GM23338 (cell line): ENCODE measurements around the gene PDLIM5. TPM values are rescaled to one million over a fixed set of nuclear protein-coding genes. Genes with fewer than 3 reads are reported as not detected.

Source experiments
- ATAC-seq: fragments of 200-7000 bp; cut with Tn5 transposase; 3 replicates; pipeline ENCODE4 v1.9.1; 2020
- DNase-seq: peaks from one replicate; pipeline ENCODE4 v3.0.0-alpha.2; 2015; ENCODE audit warnings: low spot score
- H2AFZ ChIP-seq: fragments of 200-600 bp; sonication (generic); 2 replicates; pipeline ENCODE4 v1.8.0; 2016; ENCODE audit warnings: antibody characterized with exemption, mild to moderate bottlenecking, moderate library complexity
- H3F3A ChIP-seq: fragments of 200-600 bp; sonication (generic); replicated peaks from 2 replicates; pipeline ENCODE4 v1.8.0; 2017; ENCODE audit warnings: antibody characterized with exemption, mixed run types, low read depth
- H3K27ac ChIP-seq: fragments of 200-600 bp; sonication (generic); 2 replicates; pipeline ENCODE4 v1.6.1; 2016; ENCODE audit warnings: low read depth
- H3K27me3 ChIP-seq: fragments of 200-600 bp; sonication (generic); 2 replicates; pipeline ENCODE4 v1.8.0; 2016; ENCODE audit warnings: mild to moderate bottlenecking, mixed run types, moderate library complexity; ENCODE audit not compliant: insufficient read depth
- H3K36me3 ChIP-seq: fragments of 200-600 bp; sonication (generic); 2 replicates; pipeline ENCODE4 v1.8.0; 2016; ENCODE audit warnings: mild to moderate bottlenecking; ENCODE audit not compliant: insufficient read depth
- H3K4me1 ChIP-seq: fragments of 200-600 bp; sonication (generic); 2 replicates; pipeline ENCODE4 v1.8.0; 2016; ENCODE audit warnings: mild to moderate bottlenecking, moderate library complexity; ENCODE audit not compliant: insufficient read depth
- H3K4me2 ChIP-seq: fragments of 200-600 bp; sonication (generic); 2 replicates; pipeline ENCODE4 v1.7.1; 2017; ENCODE audit warnings: mixed run types
- H3K4me3 ChIP-seq: fragments of 200-600 bp; sonication (generic); 2 replicates; pipeline ENCODE4 v1.6.1; 2016; ENCODE audit warnings: mixed run types
- H3K79me2 ChIP-seq: fragments of 200-600 bp; sonication (generic); replicated peaks from 2 replicates; pipeline ENCODE4 v1.8.0; 2017; ENCODE audit warnings: mild to moderate bottlenecking; ENCODE audit not compliant: insufficient read depth
- H3K9me2 ChIP-seq: fragments of 200-600 bp; sonication (generic); 2 replicates; pipeline ENCODE4 v1.8.0; 2017; ENCODE audit not compliant: insufficient read depth
- H4K20me1 ChIP-seq: fragments of 200-600 bp; sonication (generic); replicated peaks from 2 replicates; pipeline ENCODE4 v1.8.0; 2017; ENCODE audit warnings: mild to moderate bottlenecking; ENCODE audit not compliant: insufficient read depth
- H3K27ac Mint-ChIP-seq: 2 replicates; pipeline ENCODE4 v1.8.0; 2020; ENCODE audit warnings: inconsistent platforms, mild to moderate bottlenecking, moderate library complexity, mixed read lengths
- H3K27me3 Mint-ChIP-seq: 3 replicates; pipeline ENCODE4 v1.8.0; 2022; ENCODE audit warnings: low read depth, mild to moderate bottlenecking, moderate library complexity, mixed read lengths, inconsistent platforms; ENCODE audit not compliant: insufficient read depth, poor library complexity
- H3K36me3 Mint-ChIP-seq: 3 replicates; pipeline ENCODE4 v1.8.0; 2021; ENCODE audit warnings: low read depth, mild to moderate bottlenecking, inconsistent platforms, moderate library complexity, mixed read lengths
- H3K4me1 Mint-ChIP-seq: 3 replicates; pipeline ENCODE4 v1.8.0; 2020; ENCODE audit warnings: mild to moderate bottlenecking, inconsistent platforms, mixed read lengths
- H3K4me3 Mint-ChIP-seq: 3 replicates; pipeline ENCODE4 v1.8.0; 2021; ENCODE audit warnings: moderate library complexity, mild to moderate bottlenecking, inconsistent platforms, mixed read lengths
- H3K9me3 Mint-ChIP-seq: 3 replicates; pipeline ENCODE4 v1.8.0; 2020; ENCODE audit warnings: moderate library complexity, mild to moderate bottlenecking, inconsistent platforms, mixed read lengths
- CREB1 ChIP-seq: fragments of 250-450 bp; sonication (Bioruptor Pico); IDR thresholded peaks from 2 replicates; pipeline ENCODE4 v1.5.0; 2020; ENCODE audit warnings: low read depth, mild to moderate bottlenecking, moderate library complexity
- CTCF ChIP-seq, 2 experiments: fragments of 200-600 bp in 1 of 2; sonication (generic) in 1 of 2; conservative IDR thresholded peaks; 2 replicates each; pipeline versions ENCODE4 v1.5.1 to v1.6.1; 2016 to 2017; ENCODE audit warnings: antibody characterized with exemption in 2 of 2, low read depth in 2 of 2, mild to moderate bottlenecking in 2 of 2, moderate library complexity in 1 of 2
- ETS1 ChIP-seq: IDR thresholded peaks from 2 replicates; pipeline ENCODE4 v1.6.1; 2016; ENCODE audit warnings: antibody characterized with exemption
- EZH2 ChIP-seq: fragments of 200-600 bp; sonication (generic); IDR thresholded peaks from one replicate; pipeline ENCODE4 v1.8.0; 2017; ENCODE audit warnings: antibody characterized with exemption, mild to moderate bottlenecking, low read depth; ENCODE audit not compliant: unreplicated experiment
- EZH2phosphoT487 ChIP-seq: fragments of 200-600 bp; sonication (generic); IDR thresholded peaks from one replicate; pipeline ENCODE4 v1.8.1; 2018; ENCODE audit warnings: antibody characterized with exemption; ENCODE audit not compliant: unreplicated experiment
- JUNB ChIP-seq: IDR thresholded peaks from one replicate; pipeline ENCODE4 v1.6.1; 2016; ENCODE audit warnings: antibody characterized with exemption; ENCODE audit not compliant: unreplicated experiment
- NANOG ChIP-seq: IDR thresholded peaks from 2 replicates; pipeline ENCODE4 v1.6.1; 2016; ENCODE audit warnings: antibody characterized with exemption, borderline replicate concordance
- POLR2AphosphoS5 ChIP-seq: IDR thresholded peaks from 2 replicates; pipeline ENCODE4 v1.6.1; 2016; ENCODE audit warnings: antibody characterized with exemption, low read depth
- STAT1 ChIP-seq: IDR thresholded peaks from one replicate; pipeline ENCODE4 v1.6.1; 2016; ENCODE audit warnings: antibody characterized with exemption; ENCODE audit not compliant: unreplicated experiment
- ZNF114 ChIP-seq: fragments of 250-450 bp; sonication (Bioruptor Pico); IDR thresholded peaks from 2 replicates; pipeline ENCODE4 v1.5.0; 2020; ENCODE audit warnings: mild to moderate bottlenecking, moderate library complexity
- ZNF331 ChIP-seq: fragments of 250-450 bp; sonication (Bioruptor Pico); IDR thresholded peaks from 2 replicates; pipeline ENCODE4 v1.5.0; 2020; ENCODE audit warnings: low read depth, mild to moderate bottlenecking, moderate library complexity
- polyA plus RNA-seq: library from polyadenylated mRNA; unstranded; fragments of >200 nt; fragmentation: Nextera tagmentation; extraction: Ambion mirVana; gene quantifications from 2 replicates; pipeline ENCODE4 v1.2.1, GENCODE V29; 2016
- total RNA-seq: library from RNA; depleted of rRNA; stranded (reverse); fragments of >200 nt; shearing (Covaris generic); gene quantifications from 2 replicates; pipeline ENCODE4 v1.2.3, GENCODE V29; 2014
- TF ChIP-seq, protein P1 (sequence below): fragments of 250-450 bp; sonication (Bioruptor Pico); IDR thresholded peaks from 2 replicates; pipeline ENCODE4 v1.5.0; 2020; ENCODE audit warnings: mild to moderate bottlenecking, moderate library complexity
- TF ChIP-seq, protein P2 (sequence below): IDR thresholded peaks from one replicate; pipeline ENCODE4 v1.6.1; 2018; ENCODE audit warnings: antibody characterized with exemption; ENCODE audit not compliant: unreplicated experiment

The PDLIM5 gene
- total and polyA plus RNA-seq, 2 experiments from 2014 or later = 45.2 to 53.0 TPM

- Mint-ChIP-seq H3K27me3 (no peaks in the 10 kb centered on the region), H3K9me3 (no peaks in the 10 kb centered on the region), H3K36me3 (no peaks in the 10 kb centered on the region), H3K4me1 (peaks cover 23% of the 10 kb centered on the region; the same call in 2 of the 3 replicates), H3K4me3 (no peak overlapping the region), H3K27ac (no peak overlapping the region)
- no peaks in the 10 kb centered on the region for H4K20me1 ChIP-seq
- H3K4me2 ChIP-seq = no peak overlapping the region
- H3K79me2 ChIP-seq = no peaks in the 10 kb centered on the region
- DNase-seq (no peak), ATAC-seq (no peak)
- H3K36me3 ChIP-seq = no peaks in the 10 kb centered on the region
- peaks cover 18% of the 10 kb centered on the region for H3K4me1 ChIP-seq
- no peak overlapping the region for H3K27ac ChIP-seq
- H3K4me3 ChIP-seq = no peak overlapping the region
- H2AFZ ChIP-seq = no peak overlapping the region
- H3K27me3 ChIP-seq = no peaks in the 10 kb centered on the region
- H3F3A ChIP-seq = no peaks in the 10 kb centered on the region
- TF ChIP-seq ETS1 = no peak
- no peak for TF ChIP-seq NANOG
- TF ChIP-seq, protein P1, sequence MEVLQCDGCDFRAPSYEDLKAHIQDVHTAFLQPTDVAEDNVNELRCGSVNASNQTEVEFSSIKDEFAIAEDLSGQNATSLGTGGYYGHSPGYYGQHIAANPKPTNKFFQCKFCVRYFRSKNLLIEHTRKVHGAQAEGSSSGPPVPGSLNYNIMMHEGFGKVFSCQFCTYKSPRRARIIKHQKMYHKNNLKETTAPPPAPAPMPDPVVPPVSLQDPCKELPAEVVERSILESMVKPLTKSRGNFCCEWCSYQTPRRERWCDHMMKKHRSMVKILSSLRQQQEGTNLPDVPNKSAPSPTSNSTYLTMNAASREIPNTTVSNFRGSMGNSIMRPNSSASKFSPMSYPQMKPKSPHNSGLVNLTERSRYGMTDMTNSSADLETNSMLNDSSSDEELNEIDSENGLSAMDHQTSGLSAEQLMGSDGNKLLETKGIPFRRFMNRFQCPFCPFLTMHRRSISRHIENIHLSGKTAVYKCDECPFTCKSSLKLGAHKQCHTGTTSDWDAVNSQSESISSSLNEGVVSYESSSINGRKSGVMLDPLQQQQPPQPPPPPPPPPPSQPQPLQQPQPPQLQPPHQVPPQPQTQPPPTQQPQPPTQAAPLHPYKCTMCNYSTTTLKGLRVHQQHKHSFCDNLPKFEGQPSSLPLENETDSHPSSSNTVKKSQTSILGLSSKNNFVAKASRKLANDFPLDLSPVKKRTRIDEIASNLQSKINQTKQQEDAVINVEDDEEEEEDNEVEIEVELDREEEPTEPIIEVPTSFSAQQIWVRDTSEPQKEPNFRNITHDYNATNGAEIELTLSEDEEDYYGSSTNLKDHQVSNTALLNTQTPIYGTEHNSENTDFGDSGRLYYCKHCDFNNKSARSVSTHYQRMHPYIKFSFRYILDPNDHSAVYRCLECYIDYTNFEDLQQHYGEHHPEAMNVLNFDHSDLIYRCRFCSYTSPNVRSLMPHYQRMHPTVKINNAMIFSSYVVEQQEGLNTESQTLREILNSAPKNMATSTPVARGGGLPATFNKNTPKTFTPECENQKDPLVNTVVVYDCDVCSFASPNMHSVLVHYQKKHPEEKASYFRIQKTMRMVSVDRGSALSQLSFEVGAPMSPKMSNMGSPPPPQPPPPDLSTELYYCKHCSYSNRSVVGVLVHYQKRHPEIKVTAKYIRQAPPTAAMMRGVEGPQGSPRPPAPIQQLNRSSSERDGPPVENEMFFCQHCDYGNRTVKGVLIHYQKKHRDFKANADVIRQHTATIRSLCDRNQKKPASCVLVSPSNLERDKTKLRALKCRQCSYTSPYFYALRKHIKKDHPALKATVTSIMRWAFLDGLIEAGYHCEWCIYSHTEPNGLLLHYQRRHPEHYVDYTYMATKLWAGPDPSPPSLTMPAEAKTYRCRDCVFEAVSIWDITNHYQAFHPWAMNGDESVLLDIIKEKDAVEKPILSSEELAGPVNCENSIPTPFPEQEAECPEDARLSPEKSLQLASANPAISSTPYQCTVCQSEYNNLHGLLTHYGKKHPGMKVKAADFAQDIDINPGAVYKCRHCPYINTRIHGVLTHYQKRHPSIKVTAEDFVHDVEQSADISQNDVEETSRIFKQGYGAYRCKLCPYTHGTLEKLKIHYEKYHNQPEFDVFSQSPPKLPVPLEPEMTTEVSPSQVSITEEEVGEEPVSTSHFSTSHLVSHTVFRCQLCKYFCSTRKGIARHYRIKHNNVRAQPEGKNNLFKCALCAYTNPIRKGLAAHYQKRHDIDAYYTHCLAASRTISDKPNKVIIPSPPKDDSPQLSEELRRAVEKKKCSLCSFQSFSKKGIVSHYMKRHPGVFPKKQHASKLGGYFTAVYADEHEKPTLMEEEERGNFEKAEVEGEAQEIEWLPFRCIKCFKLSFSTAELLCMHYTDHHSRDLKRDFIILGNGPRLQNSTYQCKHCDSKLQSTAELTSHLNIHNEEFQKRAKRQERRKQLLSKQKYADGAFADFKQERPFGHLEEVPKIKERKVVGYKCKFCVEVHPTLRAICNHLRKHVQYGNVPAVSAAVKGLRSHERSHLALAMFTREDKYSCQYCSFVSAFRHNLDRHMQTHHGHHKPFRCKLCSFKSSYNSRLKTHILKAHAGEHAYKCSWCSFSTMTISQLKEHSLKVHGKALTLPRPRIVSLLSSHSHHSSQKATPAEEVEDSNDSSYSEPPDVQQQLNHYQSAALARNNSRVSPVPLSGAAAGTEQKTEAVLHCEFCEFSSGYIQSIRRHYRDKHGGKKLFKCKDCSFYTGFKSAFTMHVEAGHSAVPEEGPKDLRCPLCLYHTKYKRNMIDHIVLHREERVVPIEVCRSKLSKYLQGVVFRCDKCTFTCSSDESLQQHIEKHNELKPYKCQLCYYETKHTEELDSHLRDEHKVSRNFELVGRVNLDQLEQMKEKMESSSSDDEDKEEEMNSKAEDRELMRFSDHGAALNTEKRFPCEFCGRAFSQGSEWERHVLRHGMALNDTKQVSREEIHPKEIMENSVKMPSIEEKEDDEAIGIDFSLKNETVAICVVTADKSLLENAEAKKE (CRISPR knock-in tag) = no peak
- TF ChIP-seq EZH2phosphoT487 = no peak
- no peak for TF ChIP-seq ZNF331 (CRISPR knock-in tag)
- TF ChIP-seq CREB1 (CRISPR knock-in tag) = no peak
- TF ChIP-seq EZH2 = no peak
- TF ChIP-seq STAT1 = no peak
- no peak for TF ChIP-seq ZNF114 (CRISPR knock-in tag)
- TF ChIP-seq JUNB = no peak
- TF ChIP-seq, protein P2, sequence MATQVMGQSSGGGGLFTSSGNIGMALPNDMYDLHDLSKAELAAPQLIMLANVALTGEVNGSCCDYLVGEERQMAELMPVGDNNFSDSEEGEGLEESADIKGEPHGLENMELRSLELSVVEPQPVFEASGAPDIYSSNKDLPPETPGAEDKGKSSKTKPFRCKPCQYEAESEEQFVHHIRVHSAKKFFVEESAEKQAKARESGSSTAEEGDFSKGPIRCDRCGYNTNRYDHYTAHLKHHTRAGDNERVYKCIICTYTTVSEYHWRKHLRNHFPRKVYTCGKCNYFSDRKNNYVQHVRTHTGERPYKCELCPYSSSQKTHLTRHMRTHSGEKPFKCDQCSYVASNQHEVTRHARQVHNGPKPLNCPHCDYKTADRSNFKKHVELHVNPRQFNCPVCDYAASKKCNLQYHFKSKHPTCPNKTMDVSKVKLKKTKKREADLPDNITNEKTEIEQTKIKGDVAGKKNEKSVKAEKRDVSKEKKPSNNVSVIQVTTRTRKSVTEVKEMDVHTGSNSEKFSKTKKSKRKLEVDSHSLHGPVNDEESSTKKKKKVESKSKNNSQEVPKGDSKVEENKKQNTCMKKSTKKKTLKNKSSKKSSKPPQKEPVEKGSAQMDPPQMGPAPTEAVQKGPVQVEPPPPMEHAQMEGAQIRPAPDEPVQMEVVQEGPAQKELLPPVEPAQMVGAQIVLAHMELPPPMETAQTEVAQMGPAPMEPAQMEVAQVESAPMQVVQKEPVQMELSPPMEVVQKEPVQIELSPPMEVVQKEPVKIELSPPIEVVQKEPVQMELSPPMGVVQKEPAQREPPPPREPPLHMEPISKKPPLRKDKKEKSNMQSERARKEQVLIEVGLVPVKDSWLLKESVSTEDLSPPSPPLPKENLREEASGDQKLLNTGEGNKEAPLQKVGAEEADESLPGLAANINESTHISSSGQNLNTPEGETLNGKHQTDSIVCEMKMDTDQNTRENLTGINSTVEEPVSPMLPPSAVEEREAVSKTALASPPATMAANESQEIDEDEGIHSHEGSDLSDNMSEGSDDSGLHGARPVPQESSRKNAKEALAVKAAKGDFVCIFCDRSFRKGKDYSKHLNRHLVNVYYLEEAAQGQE = no peak
- TF ChIP-seq CTCF (conservative IDR thresholded peaks at IDR 0.05; ENCODE audit: low read depth in 2 of 2) = no peak
- TF ChIP-seq POLR2AphosphoS5 = no peak
- H3K9me2 ChIP-seq = no peaks in the 10 kb centered on the region
Observed at GRCh38 chr4:94411296-94411695, 40.4 kb upstream of the PDLIM5 start.
